CD4-positive, alpha-beta T cell (primary cell): Measurements from ENCODE around the gene LRRN1. TPM values are rescaled to one million over a fixed set of nuclear protein-coding genes. Genes with fewer than 3 reads are reported as not detected.

Source experiments
- ATAC-seq: fragments of 200-7000 bp; cut with Tn5 transposase; one replicate; pipeline ENCODE4 v1.10.0; 2022; ENCODE audit warnings: mild to moderate bottlenecking; ENCODE audit not compliant: poor library complexity
- CTCF ChIA-PET: fragments of 350-600 bp; sonication (Branson Sonifier 250); formaldehyde crosslinking; loops from one replicate; lab custom pipeline; 2021; ENCODE audit warnings: antibody characterized with exemption, inconsistent platforms; lab: Charles Lee
- POLR2A ChIA-PET: fragments of 350-600 bp; sonication (Branson Sonifier 250); formaldehyde crosslinking; loops from one replicate; lab custom pipeline; 2021; ENCODE audit warnings: antibody characterized with exemption, inconsistent platforms; lab: Charles Lee
- DNase-seq, 14 experiments: peaks; one replicate each; pipeline ENCODE4 v3.0.0-alpha.2; 2013 to 2020; ENCODE audit warnings: mixed read lengths in 2 of 14
- H3K27ac ChIP-seq, 2 donors: one replicate each; pipeline versions ENCODE4 v1.5.1 to v1.7.0; 2013; ENCODE audit warnings: low read length in 2 of 2, low read depth in 1 of 2, mild to moderate bottlenecking in 1 of 2
- H3K27me3 ChIP-seq, 2 experiments: 1 replicate in 1 of 2; 2 replicates in 1 of 2; pipeline versions ENCODE4 v1.6.1 to v1.7.0; 2013; ENCODE audit warnings: low read length in 2 of 2, control low read depth in 1 of 2, mild to moderate bottlenecking in 1 of 2, moderate library complexity in 1 of 2; ENCODE audit not compliant: insufficient read depth in 2 of 2, control insufficient read depth in 1 of 2
- H3K36me3 ChIP-seq: one replicate; pipeline ENCODE4 v1.6.1; 2013; ENCODE audit warnings: low read length, control low read depth; ENCODE audit not compliant: insufficient read depth
- H3K4me1 ChIP-seq: one replicate; pipeline ENCODE4 v1.6.1; 2013; ENCODE audit warnings: low read length, control low read depth; ENCODE audit not compliant: insufficient read depth
- H3K4me3 ChIP-seq: one replicate; pipeline ENCODE4 v1.5.1; 2013; ENCODE audit warnings: mild to moderate bottlenecking, low read length, moderate library complexity
- H3K9me3 ChIP-seq, 2 experiments: 1 replicate in 1 of 2; 2 replicates in 1 of 2; pipeline versions ENCODE4 v1.6.1 to v1.7.0; 2013; ENCODE audit warnings: low read length in 2 of 2, mild to moderate bottlenecking in 2 of 2, control low read depth in 1 of 2, moderate library complexity in 1 of 2; ENCODE audit not compliant: control insufficient read depth in 1 of 2, insufficient read depth in 1 of 2
- H3K27ac Mint-ChIP-seq: one replicate; pipeline ENCODE4 v1.8.0; 2020; ENCODE audit warnings: mixed read lengths
- H3K27me3 Mint-ChIP-seq: one replicate; pipeline ENCODE4 v1.8.0; 2021; ENCODE audit warnings: mixed read lengths
- H3K36me3 Mint-ChIP-seq: one replicate; pipeline ENCODE4 v1.8.0; 2021; ENCODE audit warnings: low read depth, mixed read lengths
- H3K4me1 Mint-ChIP-seq: one replicate; pipeline ENCODE4 v1.8.0; 2021; ENCODE audit warnings: low read depth, mixed read lengths
- H3K4me3 Mint-ChIP-seq: one replicate; pipeline ENCODE4 v1.8.0; 2020; ENCODE audit warnings: mild to moderate bottlenecking, mixed read lengths
- H3K9me3 Mint-ChIP-seq: one replicate; pipeline ENCODE4 v1.8.0; 2020; ENCODE audit warnings: mixed read lengths
- CTCF ChIP-seq: fragments of 200-600 bp; IDR thresholded peaks from one replicate; pipeline ENCODE4 v1.8.0; 2022; ENCODE audit warnings: antibody characterized with exemption, mild to moderate bottlenecking
- intact Hi-C, 2 experiments: fragments of 100-400 bp; cut with DNase I in 1 of 2; cut with micrococcal nuclease in 1 of 2; formaldehyde crosslinking; loops; one replicate each; pipeline versions ENCODE4 v1.15.1 to v1.9.0; 2023 to 2025; cut with DNase I, micrococcal nuclease
- total RNA-seq, 174 experiments: library from RNA in 2 of 174; stranded (reverse) in 2 of 174; gene quantifications; one replicate each; pipeline ENCODE4 v1.2.3 and lab custom pipeline; 2021 to 2026

Gene LRRN1
- total RNA-seq, 2 experiments from 2014 or later, result 0.20 TPM; not detected in 1

- H3K9me3 ChIP-seq, result peaks cover 0 to under 1% of the 10 kb centered on the region in 2 experiments
- Mint-ChIP-seq H3K9me3 (no peaks in the 10 kb centered on the region), H3K4me3 (no peak overlapping the region), H3K27me3 (peaks cover 28% of the 10 kb centered on the region), H3K27ac (no peak overlapping the region), H3K36me3 (no peaks in the 10 kb centered on the region), H3K4me1 (no peaks in the 10 kb centered on the region)
- ATAC-seq, result no peak
- H3K36me3 ChIP-seq, result no peaks in the 10 kb centered on the region
- CTCF ChIA-PET, result no interaction called here
- TF ChIP-seq CTCF, result no peak
- no peak overlapping the region for H3K4me3 ChIP-seq
- peaks cover under 1% of the 10 kb centered on the region for H3K4me1 ChIP-seq
- no peak for DNase-seq
- no peak overlapping the region for H3K27ac ChIP-seq
- H3K27me3 ChIP-seq, result peaks cover 2 to 6% of the 10 kb centered on the region in 2 experiments
- intact Hi-C loops, result no loop called here
- POLR2A ChIA-PET, result no interaction called here
Observed at GRCh38 chr3:3806092-3806491, 6.9 kb downstream of the LRRN1 start.

GRCh38 chr3:3806856-3807255, 7.6 kb downstream of the LRRN1 start:
- intact Hi-C loops, result no loop called here
- Mint-ChIP-seq H3K27ac (no peak overlapping the region), H3K36me3 (no peaks in the 10 kb centered on the region), H3K4me3 (no peak overlapping the region), H3K27me3 (peaks cover 21% of the 10 kb centered on the region), H3K9me3 (no peaks in the 10 kb centered on the region), H3K4me1 (no peaks in the 10 kb centered on the region)
- Histone ChIP-seq H3K9me3 (no peaks in the 10 kb centered on the region), H3K36me3 (no peaks in the 10 kb centered on the region), H3K4me3 (no peak overlapping the region), H3K27me3 (peaks cover 0 to 4% of the 10 kb centered on the region in 2 experiments), H3K4me1 (no peaks in the 10 kb centered on the region), H3K27ac (no peak overlapping the region)
- ChIA-PET CTCF (no interaction called here), POLR2A (no interaction called here)
- ATAC-seq (no peak), DNase-seq (no peak)
- TF ChIP-seq CTCF, result no peak

- H3K27me3 ChIP-seq, result no peaks in the 10 kb centered on the region
- H3K4me3 Mint-ChIP-seq, result no peak overlapping the region
- DNase-seq (no peak), ATAC-seq (no peak)
- H3K27me3 Mint-ChIP-seq, result no peaks in the 10 kb centered on the region
- no peak overlapping the region for H3K27ac Mint-ChIP-seq
- H3K36me3 Mint-ChIP-seq, result no peaks in the 10 kb centered on the region
- no peak overlapping the region for H3K27ac ChIP-seq
- H3K36me3 ChIP-seq, result no peaks in the 10 kb centered on the region
- CTCF ChIA-PET, result no interaction called here
- no peak overlapping the region for H3K4me3 ChIP-seq
- no peaks in the 10 kb centered on the region for H3K9me3 Mint-ChIP-seq
- H3K4me1 Mint-ChIP-seq, result no peaks in the 10 kb centered on the region
- no peaks in the 10 kb centered on the region for H3K4me1 ChIP-seq
- POLR2A ChIA-PET, result no interaction called here
- intact Hi-C loops, result no loop called here
- no peaks in the 10 kb centered on the region for H3K9me3 ChIP-seq
- no peak for TF ChIP-seq CTCF
Observed at GRCh38 chr3:3813013-3813412, 13.8 kb downstream of the LRRN1 start.
